MM.1S (cell line): Measurements from ENCODE around the gene EPN3.

Source experiments
- CTCF ChIP-seq: fragments of 300-600 bp; sonication (generic); IDR thresholded peaks from 2 replicates; pipeline ENCODE4 v1.5.1; 2016; ENCODE audit warnings: antibody characterized with exemption, low read length, mixed read lengths
- EZH2 ChIP-seq: fragments of 300-600 bp; sonication (generic); optimal IDR thresholded peaks from 2 replicates; pipeline ENCODE3; 2017; ENCODE audit warnings: low read depth, mild to moderate bottlenecking, antibody characterized with exemption, low read length, mixed read lengths
- EZH2phosphoT487 ChIP-seq: fragments of 300-600 bp; sonication (generic); IDR thresholded peaks from 2 replicates; pipeline ENCODE4 v1.6.1; 2018; ENCODE audit warnings: antibody characterized with exemption, low read length

GRCh38 chr17:50568659-50569058 is 36.1 kb downstream of the EPN3 start:
- TF ChIP-seq EZH2phosphoT487 (no peak), EZH2 (no peak), CTCF (no peak)
